Measurements from ENCODE around the gene MALRD1.

GRCh38 chr10:19688344-19688743 lies 639.7 kb downstream of the MALRD1 start:
- no peak for TF ChIP-seq EZH2 (IDR thresholded peaks at IDR 0.05; ENCODE audit: borderline replicate concordance, low read depth, low read length, poor library complexity, severe bottlenecking)
- no peak for TF ChIP-seq CTCF (conservative IDR thresholded peaks at IDR 0.05; ENCODE audit: low read depth, low read length)

Data from A673 (cell line).